IPS-NIHi7 (cell line): ENCODE measurements around the gene FNIP1.
"Not testable (repeated sequence)": the region's sequence is repeated elsewhere in the genome, so short reads cannot be mapped to it uniquely, and the experiment has no call there.

ENCODE experiments used
- DNase-seq: peaks from one replicate; pipeline ENCODE4 v3.0.0; 2012; ENCODE audit warnings: mixed read lengths; ENCODE audit errors: extremely low spot score

Gene FNIP1

GRCh38 chr5:131607903-131608540, 188.8 kb downstream of the FNIP1 start:
- DNase-seq, result no peak

- no peak for DNase-seq
These were observed 189.4 kb downstream of the FNIP1 start for GRCh38 chr5:131607418-131607817.

DNA sequence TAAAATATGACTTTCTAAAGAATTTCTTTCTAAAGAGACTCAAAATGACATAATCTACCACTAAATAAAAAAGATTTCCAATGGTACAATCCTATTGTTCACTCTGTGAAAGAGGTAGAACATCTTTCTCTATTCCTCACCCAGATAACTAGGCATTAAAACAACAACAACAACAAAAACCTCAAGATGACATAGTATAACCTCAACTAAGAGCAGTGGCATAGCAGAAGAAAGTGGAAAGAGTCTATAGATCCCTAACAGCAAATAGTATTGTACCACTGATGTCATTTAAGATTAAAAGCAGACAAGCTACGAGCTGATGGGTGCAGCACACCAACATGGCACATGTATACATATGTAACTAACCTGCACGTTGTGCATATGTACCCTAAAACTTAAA, 191.7 kb downstream of the FNIP1 start:
- DNase-seq, result no peak

- DNase-seq, result no peak
These were observed 201.5 kb downstream of the FNIP1 start for GRCh38 chr5:131595088-131596033.

GRCh38 chr5:131593921-131594320, 202.9 kb downstream of the FNIP1 start:
- no peak for DNase-seq

DNA sequence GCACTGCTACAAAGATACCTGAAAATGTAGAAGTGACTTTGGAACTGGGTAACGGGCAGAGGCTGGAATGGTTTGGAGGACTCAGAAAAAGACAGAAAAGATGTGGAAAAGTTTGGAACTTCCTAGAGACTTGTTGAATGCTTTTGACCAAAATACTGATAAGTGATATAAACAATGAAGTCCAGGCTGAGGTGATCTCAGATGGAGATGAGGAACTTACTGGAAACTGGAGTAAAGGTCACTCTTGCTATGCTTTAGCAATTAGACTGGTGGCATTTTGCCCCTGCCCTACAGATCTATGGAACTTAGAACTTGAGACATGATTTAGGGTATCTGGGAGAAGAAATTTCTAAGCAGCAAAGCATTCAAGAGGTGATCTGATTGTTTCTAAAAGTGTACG, 203.4 kb downstream of the FNIP1 start:
- DNase-seq, result not testable (repeated sequence)
